ENCODE results near the gene CDH4. TPM values are rescaled to one million over a fixed set of nuclear protein-coding genes. Genes with fewer than 3 reads are reported as not detected.

CDH4 gene
- total and polyA plus RNA-seq, 7 donors, result under 0.01 to 0.06 TPM; not detected in 5

GRCh38 chr20:61343934-61344333 lies 91.9 kb downstream of the CDH4 start:
- Histone ChIP-seq H3K9me3 (no peaks in the 10 kb centered on the region), H3K27ac (no peak overlapping the region), H3K36me3 (no peaks in the 10 kb centered on the region), H3K4me1 (no peaks in the 10 kb centered on the region), H3K4me3 (no peak overlapping the region), H3K27me3 (peaks cover 0 to 35% (median 0%) of the 10 kb centered on the region in 3 donors)
- TF ChIP-seq EP300 (IDR thresholded peaks at IDR 0.05) (no peak), CTCF (IDR thresholded peaks at IDR 0.05) (no peak), POLR2AphosphoS5 (IDR thresholded peaks at IDR 0.05) (no peak), POLR2A (IDR thresholded peaks at IDR 0.05) (no peak)
- 74 to 79% methylated on average over 9 of the region's 9 CpGs for WGBS, 2 donors
- intact Hi-C loops (cut with DNase I), result no loop called here
- DNase-seq, result peak; percentile 21

- TF ChIP-seq EP300 (IDR thresholded peaks at IDR 0.05), result no peak
- TF ChIP-seq CTCF (IDR thresholded peaks at IDR 0.05), result no peak
- TF ChIP-seq POLR2A (IDR thresholded peaks at IDR 0.05), result no peak
- no peak for TF ChIP-seq POLR2AphosphoS5 (IDR thresholded peaks at IDR 0.05)
- Histone ChIP-seq H3K9me3 (no peaks in the 10 kb centered on the region), H3K27ac (no peak overlapping the region), H3K4me1 (no peaks in the 10 kb centered on the region), H3K4me3 (no peak overlapping the region), H3K27me3 (peaks cover 0 to 43% (median 3%) of the 10 kb centered on the region in 3 donors), H3K36me3 (no peaks in the 10 kb centered on the region)
- intact Hi-C loops (cut with DNase I), result no loop called here
- 55 to 66% methylated on average over 8 of the region's 8 CpGs for WGBS, 2 donors
- DNase-seq, result no peak
Measured at GRCh38 chr20:61345656-61346055, 93.6 kb downstream of the CDH4 start.

- peaks cover 3 to 51% (median 6%) of the 10 kb centered on the region in 3 donors for H3K27me3 ChIP-seq
Measured at GRCh38 chr20:61346996-61347395, 94.9 kb downstream of the CDH4 start.

GRCh38 chr20:61347443-61347842 lies 95.4 kb downstream of the CDH4 start:
- no peak overlapping the region for H3K4me3 ChIP-seq
- peaks cover 7 to 55% (median 8%) of the 10 kb centered on the region in 3 donors for H3K27me3 ChIP-seq
- H3K27ac ChIP-seq, result no peak overlapping the region
- no peaks in the 10 kb centered on the region for H3K36me3 ChIP-seq
- H3K4me1 ChIP-seq, result no peaks in the 10 kb centered on the region
- 91 to 92% methylated on average over 13 of the region's 13 CpGs for WGBS, 2 donors
- no peak for TF ChIP-seq POLR2A (IDR thresholded peaks at IDR 0.05)
- TF ChIP-seq POLR2AphosphoS5 (IDR thresholded peaks at IDR 0.05), result no peak
- TF ChIP-seq EP300 (IDR thresholded peaks at IDR 0.05), result no peak
- TF ChIP-seq CTCF (IDR thresholded peaks at IDR 0.05), result no peak
- intact Hi-C loops (cut with DNase I), result no loop called here
- no peak for DNase-seq
- no peaks in the 10 kb centered on the region for H3K9me3 ChIP-seq

More at GRCh38 chr20:61346996-61347395, 94.9 kb downstream of the CDH4 start:
- no peak overlapping the region for H3K27ac ChIP-seq
- H3K4me1 ChIP-seq, result no peaks in the 10 kb centered on the region
- H3K4me3 ChIP-seq, result no peak overlapping the region
- WGBS, 2 donors, result 86 to 91% methylated on average over 11 of the region's 11 CpGs
- no peaks in the 10 kb centered on the region for H3K9me3 ChIP-seq
- intact Hi-C loops (cut with DNase I), result no loop called here
- H3K36me3 ChIP-seq, result no peaks in the 10 kb centered on the region
- TF ChIP-seq EP300 (IDR thresholded peaks at IDR 0.05), result no peak
- DNase-seq, result no peak

GRCh38 chr20:61349447-61350165 lies 97.5 kb downstream of the CDH4 start:
- 74 to 84% methylated on average over 20 to 21 of the region's 21 CpGs for WGBS, 2 donors
- Histone ChIP-seq H3K4me3 (no peak overlapping the region), H3K36me3 (no peaks in the 10 kb centered on the region), H3K27me3 (peaks cover 7 to 69% (median 15%) of the 10 kb centered on the region in 3 donors), H3K27ac (no peak overlapping the region), H3K4me1 (no peaks in the 10 kb centered on the region), H3K9me3 (no peaks in the 10 kb centered on the region)
- intact Hi-C loops (cut with DNase I), result no loop called here
- peak; percentile 58 for DNase-seq
- TF ChIP-seq CTCF (IDR thresholded peaks at IDR 0.05), result no peak
- no peak for TF ChIP-seq POLR2AphosphoS5 (IDR thresholded peaks at IDR 0.05)
- TF ChIP-seq POLR2A (IDR thresholded peaks at IDR 0.05), result no peak
- no peak for TF ChIP-seq EP300 (IDR thresholded peaks at IDR 0.05)

Measured in sigmoid colon (tissue), 7 donors.